T-cell (primary cell): ENCODE data around the gene TBC1D10A. TPM values are rescaled to one million over a fixed set of nuclear protein-coding genes. Genes with fewer than 3 reads are reported as not detected.

Experiments used
- ATAC-seq, 4 experiments: fragments of 200-7000 bp in 3 of 4; fragments of 150-1000 bp in 1 of 4; cut with Tn5 transposase; replicated peaks in 1 of 4; 1 replicate in 3 of 4; 2 replicates in 1 of 4; pipeline ENCODE4 v1.10.0; 2021; ENCODE audit warnings: moderate library complexity in 3 of 4, mild to moderate bottlenecking in 2 of 4, moderate number of reproducible peaks in 1 of 4
- CTCF ChIA-PET, 2 donors: fragments of 300-600 bp; sonication (Branson Sonifier 250); formaldehyde crosslinking; loops; one replicate each; lab custom pipeline; 2022; ENCODE audit warnings: antibody characterized with exemption in 2 of 2; lab: Charles Lee
- POLR2A ChIA-PET, 2 donors: fragments of 300-600 bp; sonication (Branson Sonifier 250); formaldehyde crosslinking; loops; one replicate each; lab custom pipeline; 2022; ENCODE audit warnings: antibody characterized with exemption in 2 of 2; lab: Charles Lee
- DNase-seq, 35 experiments: peaks; one replicate each; pipeline versions ENCODE4 v3.0.0 to v3.0.0-alpha.2; 2013 to 2023
- H3K27ac ChIP-seq: one replicate; pipeline ENCODE4 v1.5.1; 2013; ENCODE audit warnings: low read length
- H3K27me3 ChIP-seq, 2 experiments: replicated peaks in 1 of 2; 1 replicate in 1 of 2; 2 replicates in 1 of 2; pipeline versions ENCODE4 v1.6.1 to v1.7.0; 2013; ENCODE audit warnings: low read length in 1 of 2, mixed read lengths in 1 of 2; ENCODE audit not compliant: control insufficient read depth in 2 of 2, insufficient read depth in 2 of 2; ENCODE audit errors: extremely low read depth in 1 of 2
- H3K36me3 ChIP-seq, 2 donors: 1 replicate in 1 of 2; 2 replicates in 1 of 2; pipeline versions ENCODE4 v1.6.1 to v1.7.0; 2013; ENCODE audit warnings: low read length in 1 of 2; ENCODE audit not compliant: control insufficient read depth in 2 of 2, insufficient read depth in 1 of 2; ENCODE audit errors: extremely low read depth in 1 of 2
- H3K4me1 ChIP-seq, 2 experiments: 1 replicate in 1 of 2; 2 replicates in 1 of 2; pipeline versions ENCODE4 v1.6.1 to v1.7.0; 2013; ENCODE audit warnings: low read length in 2 of 2, mixed read lengths in 1 of 2; ENCODE audit not compliant: insufficient read depth in 2 of 2, control insufficient read depth in 1 of 2; ENCODE audit errors: extremely low read depth in 1 of 2
- H3K4me3 ChIP-seq, 2 donors: 1 replicate in 1 of 2; 2 replicates in 1 of 2; pipeline versions ENCODE4 v1.5.1 to v1.7.0; 2013; ENCODE audit warnings: mild to moderate bottlenecking in 2 of 2, low read length in 1 of 2, moderate library complexity in 1 of 2; ENCODE audit not compliant: control insufficient read depth in 1 of 2; ENCODE audit errors: extremely low read depth in 1 of 2
- H3K9me3 ChIP-seq: 2 replicates; pipeline ENCODE4 v1.7.0; 2013
- H3K27ac Mint-ChIP-seq, 2 donors: one replicate each; pipeline ENCODE4 v1.8.0; 2020 to 2021; ENCODE audit warnings: mild to moderate bottlenecking in 2 of 2, mixed read lengths in 2 of 2
- H3K27me3 Mint-ChIP-seq, 2 donors: one replicate each; pipeline ENCODE4 v1.8.0; 2021 to 2022; ENCODE audit warnings: mixed read lengths in 2 of 2
- H3K36me3 Mint-ChIP-seq: one replicate; pipeline ENCODE4 v1.8.0; 2021; ENCODE audit warnings: mixed read lengths
- H3K4me1 Mint-ChIP-seq, 3 donors: one replicate each; pipeline ENCODE4 v1.8.0; 2020 to 2022; ENCODE audit warnings: mixed read lengths in 3 of 3, mild to moderate bottlenecking in 1 of 3
- H3K4me3 Mint-ChIP-seq, 3 donors: one replicate each; pipeline ENCODE4 v1.8.0; 2020 to 2022; ENCODE audit warnings: mild to moderate bottlenecking in 3 of 3, mixed read lengths in 3 of 3, moderate library complexity in 3 of 3
- H3K9me3 Mint-ChIP-seq, 3 donors: one replicate each; pipeline ENCODE4 v1.8.0; 2020 to 2022; ENCODE audit warnings: mixed read lengths in 3 of 3
- WGBS: methylation state at CpG from one replicate; pipeline ENCODE4 v1.1.5; 2013; ENCODE audit warnings: missing lambda C conversion rate; ENCODE audit not compliant: insufficient coverage; 5-methylcytosine and 5-hydroxymethylcytosine counted together
- total RNA-seq, 35 experiments: library from RNA in 6 of 35; stranded (reverse) in 6 of 35; fragments of 120-200 nt in 1 of 35; gene quantifications; one replicate each; pipeline versions ENCODE4 v1.2.1 to v1.2.4 and lab custom pipeline; 2013 to 2026

Gene TBC1D10A
- total RNA-seq, 5 donors from 2014 or later (not counting 1 experiment from before 2014, with no cell fraction given): 56.2 to 84.3 (median 82.3) TPM

- Histone ChIP-seq H3K27me3 (no peaks in the 10 kb centered on the region), H3K9me3 (no peaks in the 10 kb centered on the region), H3K27ac (peak overlapping the region; percentile 100), H3K4me3 (peak overlapping the region; percentile 67 to 92), H3K4me1 (peaks cover 7 to 65% of the 10 kb centered on the region in 2 experiments), H3K36me3 (peaks cover 5 to 22% of the 10 kb centered on the region in 2 donors)
- WGBS: 0% methylated on average over 16 of the region's 24 CpGs
- Mint-ChIP-seq H3K27me3 (no peaks in the 10 kb centered on the region), H3K27ac (peak overlapping the region; percentile 94 to 96), H3K36me3 (peaks cover 4% of the 10 kb centered on the region), H3K4me1 (peaks cover 49 to 62% (median 53%) of the 10 kb centered on the region in 3 donors), H3K4me3 (peak overlapping the region; percentile 86 to 91 (median 87)), H3K9me3 (no peaks in the 10 kb centered on the region)
- ChIA-PET POLR2A (no interaction called here), CTCF (interaction anchor here in 1 of 2 donors (0.7 to 0.9 kb wide), 2 partner anchors 22 to 90 kb away, joined by 3 read pairs; no protein-coding TSS in a partner anchor)
- ATAC-seq (peak; percentile 71 to 78 (median 76)), DNase-seq (peak; percentile 61 to 92 (median 83))
These were observed 60.8 kb downstream of the TBC1D10A start for GRCh38 chr22:30265823-30266444.

- 69% methylated on average over 9 of the region's 9 CpGs for WGBS
- H3K27ac Mint-ChIP-seq: peak overlapping the region; percentile 94 to 96
- no peaks in the 10 kb centered on the region for H3K36me3 Mint-ChIP-seq
These were observed 61.5 kb downstream of the TBC1D10A start for GRCh38 chr22:30265131-30265720.

GRCh38 chr22:30263883-30264282 is 62.9 kb downstream of the TBC1D10A start:
- Mint-ChIP-seq H3K4me1 (peaks cover 47 to 56% (median 51%) of the 10 kb centered on the region in 3 donors), H3K27me3 (no peaks in the 10 kb centered on the region)
- H3K4me1 ChIP-seq: peaks cover 7 to 65% of the 10 kb centered on the region in 2 experiments

More at GRCh38 chr22:30265131-30265720, 61.5 kb downstream of the TBC1D10A start:
- Histone ChIP-seq H3K4me1 (peaks cover 7 to 65% of the 10 kb centered on the region in 2 experiments), H3K9me3 (no peaks in the 10 kb centered on the region), H3K27me3 (no peaks in the 10 kb centered on the region), H3K27ac (peak overlapping the region; percentile 100), H3K4me3 (peak overlapping the region; percentile 26 to 92), H3K36me3 (peaks cover 5 to 18% of the 10 kb centered on the region in 2 donors)
- CTCF ChIA-PET: interaction anchor here in 1 of 2 donors (0.7 to 1.4 kb wide), 3 partner anchors 15 to 23 kb away, joined by 3 to 4 read pairs (median 4); no protein-coding TSS in a partner anchor
- no peaks in the 10 kb centered on the region for H3K27me3 Mint-ChIP-seq
- H3K4me1 Mint-ChIP-seq: peaks cover 49 to 57% (median 53%) of the 10 kb centered on the region in 3 donors
- POLR2A ChIA-PET: no interaction called here
- no peak for ATAC-seq
- no peak for DNase-seq
- no peaks in the 10 kb centered on the region for H3K9me3 Mint-ChIP-seq
- H3K4me3 Mint-ChIP-seq: peak overlapping the region; percentile 86 to 91 (median 87)

GRCh38 chr22:30262917-30263741 is 63.6 kb downstream of the TBC1D10A start:
- ATAC-seq: peak in 1 of 4 experiments; percentile 15
- H3K9me3 ChIP-seq: no peaks in the 10 kb centered on the region
- H3K36me3 ChIP-seq: peaks cover 3 to 11% of the 10 kb centered on the region in 2 donors
- DNase-seq: peak; percentile 25 to 88 (median 69)
- Mint-ChIP-seq H3K27ac (peak overlapping the region; percentile 52 to 69), H3K9me3 (no peaks in the 10 kb centered on the region), H3K36me3 (no peaks in the 10 kb centered on the region), H3K27me3 (no peaks in the 10 kb centered on the region), H3K4me3 (peak overlapping the region; percentile 46 to 59 (median 51)), H3K4me1 (peaks cover 40 to 52% (median 45%) of the 10 kb centered on the region in 3 donors)
- POLR2A ChIA-PET: interaction anchor here (0.6 to 0.7 kb wide), 3 partner anchors 25 to 867 kb away, joined by 3 to 5 read pairs (median 4); no protein-coding TSS in a partner anchor
- CTCF ChIA-PET: interaction anchor here (0.5 to 1.6 kb wide), 11 partner anchors 22 to 1459 kb away, joined by 3 to 9 read pairs (median 4); no protein-coding TSS in a partner anchor
- 36% methylated on average over 23 of the region's 27 CpGs for WGBS
- no peaks in the 10 kb centered on the region for H3K27me3 ChIP-seq
- H3K4me1 ChIP-seq: peaks cover 7 to 61% of the 10 kb centered on the region in 2 experiments
- H3K27ac ChIP-seq: no peak overlapping the region
- H3K4me3 ChIP-seq: no peak overlapping the region

More at GRCh38 chr22:30263883-30264282, 62.9 kb downstream of the TBC1D10A start:
- POLR2A ChIA-PET: interaction anchor here in 1 of 2 donors (0.6 kb wide), 2 partner anchors 24 to 868 kb away, joined by 4 to 5 read pairs; no protein-coding TSS in a partner anchor
- Mint-ChIP-seq H3K36me3 (no peaks in the 10 kb centered on the region), H3K4me3 (peak overlapping the region in 1 of 3 donors; percentile 86), H3K27ac (no peak overlapping the region), H3K9me3 (no peaks in the 10 kb centered on the region)
- no peak overlapping the region for H3K4me3 ChIP-seq
- 93% methylated on average over 17 of the region's 17 CpGs for WGBS
- peaks cover 5 to 14% of the 10 kb centered on the region in 2 donors for H3K36me3 ChIP-seq
- H3K9me3 ChIP-seq: no peaks in the 10 kb centered on the region
- H3K27ac ChIP-seq: no peak overlapping the region
- no peak for ATAC-seq
- DNase-seq: no peak
- H3K27me3 ChIP-seq: no peaks in the 10 kb centered on the region
- CTCF ChIA-PET: interaction anchor here (0.7 to 1.6 kb wide), 8 partner anchors 16 to 1460 kb away, joined by 3 to 9 read pairs (median 4); no protein-coding TSS in a partner anchor

- Mint-ChIP-seq H3K27me3 (no peaks in the 10 kb centered on the region), H3K36me3 (no peaks in the 10 kb centered on the region), H3K4me1 (peaks cover 31 to 45% (median 37%) of the 10 kb centered on the region in 3 donors), H3K27ac (peak overlapping the region; percentile 28 to 61), H3K9me3 (no peaks in the 10 kb centered on the region), H3K4me3 (peak overlapping the region in 1 of 3 donors; percentile 42)
- peaks cover 0 to 11% of the 10 kb centered on the region in 2 donors for H3K36me3 ChIP-seq
- no peaks in the 10 kb centered on the region for H3K9me3 ChIP-seq
- ChIA-PET CTCF (interaction anchor here in 1 of 2 donors (1.5 kb wide), 1 partner anchor 154 kb away, joined by 6 read pairs; no protein-coding TSS in a partner anchor), POLR2A (no interaction called here)
- no peak for ATAC-seq
- H3K4me3 ChIP-seq: no peak overlapping the region
- no peaks in the 10 kb centered on the region for H3K27me3 ChIP-seq
- DNase-seq: no peak
- peaks cover 0 to 51% of the 10 kb centered on the region in 2 experiments for H3K4me1 ChIP-seq
- WGBS: 78% methylated on average over 2 of the region's 4 CpGs
- H3K27ac ChIP-seq: no peak overlapping the region
These were observed 64.6 kb downstream of the TBC1D10A start for GRCh38 chr22:30262112-30262511.
